EH (cell line): ENCODE data around the gene RUNX2.

Experiments used
- DNase-seq: peaks from one replicate; pipeline ENCODE4 v3.0.0-alpha.2; 2015; ENCODE audit warnings: low read depth

RUNX2 gene

GRCh38 chr6:45619211-45619760, 291.2 kb downstream of the RUNX2 start:
- no peak for DNase-seq

GRCh38 chr6:45619994-45620471, 291.9 kb downstream of the RUNX2 start:
- DNase-seq: peak; percentile 53

GRCh38 chr6:45624228-45624627, 296.1 kb downstream of the RUNX2 start:
- no peak for DNase-seq

- DNase-seq: peak; percentile 81
Observed at GRCh38 chr6:45625191-45625664, 297.1 kb downstream of the RUNX2 start.

GRCh38 chr6:45626087-45626891, 298.2 kb downstream of the RUNX2 start:
- DNase-seq: peak; percentile 87

- no peak for DNase-seq
Observed at GRCh38 chr6:45630314-45630713, 302.2 kb downstream of the RUNX2 start.

GRCh38 chr6:45630801-45631200, 302.7 kb downstream of the RUNX2 start:
- DNase-seq: peak; percentile 73

- peak; percentile 62 for DNase-seq
Observed at GRCh38 chr6:45631396-45631795, 303.3 kb downstream of the RUNX2 start.

- DNase-seq: no peak
Observed at GRCh38 chr6:45633272-45633908, 305.3 kb downstream of the RUNX2 start.

- DNase-seq: no peak
Observed at GRCh38 chr6:45634231-45634630, 306.1 kb downstream of the RUNX2 start.

- no peak for DNase-seq
Observed at GRCh38 chr6:45635284-45635867, 307.2 kb downstream of the RUNX2 start.

GRCh38 chr6:45637056-45637455, 308.9 kb downstream of the RUNX2 start:
- no peak for DNase-seq

GRCh38 chr6:45637611-45638257, 309.6 kb downstream of the RUNX2 start:
- no peak for DNase-seq

GRCh38 chr6:45640081-45640491, 312.0 kb downstream of the RUNX2 start:
- peak; percentile 93 for DNase-seq

GRCh38 chr6:45640811-45641210, 312.7 kb downstream of the RUNX2 start:
- no peak for DNase-seq

- DNase-seq: no peak
Observed at GRCh38 chr6:45642331-45643125, 314.4 kb downstream of the RUNX2 start.

GRCh38 chr6:45643126-45643525, 315.0 kb downstream of the RUNX2 start:
- DNase-seq: no peak

GRCh38 chr6:45644720-45645119, 316.6 kb downstream of the RUNX2 start:
- DNase-seq: no peak

GRCh38 chr6:45645302-45645701, 317.2 kb downstream of the RUNX2 start:
- DNase-seq: no peak

GRCh38 chr6:45647341-45648261, 319.5 kb downstream of the RUNX2 start:
- peak; percentile 33 for DNase-seq
